Activated CD8-positive, alpha-beta memory T cell treated with anti-CD3 and anti-CD28 coated beads, Interleukin-2, amount 50 U/mL, for 48 hours (primary cell): ENCODE data around the gene MLST8.

Experiments
- DNase-seq: peaks from one replicate; pipeline ENCODE4 v3.0.0-alpha.2; 2020

The MLST8 gene

GRCh38 chr16:2205104-2205966, at the start of gene MLST8:
TSS of gene MLST8 (plus strand) at chr16:2205454. CDS start at chr16:2206086, 632 bp downstream.
- DNase-seq: peak; percentile 95

DNA sequence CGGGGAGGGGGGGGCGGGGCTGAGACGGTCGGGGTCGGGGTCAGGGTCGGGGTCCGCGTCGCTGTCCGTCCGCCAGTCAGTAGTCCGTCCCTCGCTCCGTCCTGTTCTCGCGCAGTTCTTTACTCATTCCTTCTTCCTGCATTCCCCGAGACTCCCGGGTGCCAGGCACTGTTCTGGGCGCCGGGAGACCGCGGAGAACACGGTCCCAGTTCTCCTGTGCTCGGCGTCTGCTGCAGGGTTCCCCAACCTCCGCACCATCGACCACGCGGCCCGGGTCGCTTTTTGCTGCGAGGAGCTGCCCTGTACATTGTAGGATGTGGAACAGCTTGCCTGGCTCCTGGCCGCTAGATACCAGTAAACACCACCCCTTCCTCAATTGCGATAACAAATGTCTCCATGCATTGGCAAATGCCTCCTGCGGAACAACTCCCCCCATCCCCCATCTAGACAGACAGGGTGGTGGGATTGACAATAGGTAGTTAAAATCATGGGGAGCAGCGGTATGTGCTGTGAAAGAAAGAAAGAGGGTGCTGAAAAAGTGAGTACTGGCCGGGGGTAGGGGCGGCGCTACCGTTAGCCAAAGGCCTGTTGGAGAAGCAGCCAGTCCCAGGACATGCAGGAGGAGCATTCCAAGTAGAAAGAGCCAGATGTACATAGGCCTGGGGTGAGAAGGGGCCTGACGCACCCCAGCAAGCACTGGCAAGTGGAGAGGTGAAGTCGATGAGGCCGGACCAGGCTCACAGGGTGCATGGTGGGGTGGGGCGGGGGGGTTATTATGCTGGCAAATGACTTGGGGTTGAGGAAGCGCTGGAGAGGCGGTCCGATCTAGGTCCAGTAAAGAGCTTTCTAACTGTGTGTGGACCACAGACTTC, 49.0 kb upstream of the MLST8 start:
- DNase-seq: no peak

DNA sequence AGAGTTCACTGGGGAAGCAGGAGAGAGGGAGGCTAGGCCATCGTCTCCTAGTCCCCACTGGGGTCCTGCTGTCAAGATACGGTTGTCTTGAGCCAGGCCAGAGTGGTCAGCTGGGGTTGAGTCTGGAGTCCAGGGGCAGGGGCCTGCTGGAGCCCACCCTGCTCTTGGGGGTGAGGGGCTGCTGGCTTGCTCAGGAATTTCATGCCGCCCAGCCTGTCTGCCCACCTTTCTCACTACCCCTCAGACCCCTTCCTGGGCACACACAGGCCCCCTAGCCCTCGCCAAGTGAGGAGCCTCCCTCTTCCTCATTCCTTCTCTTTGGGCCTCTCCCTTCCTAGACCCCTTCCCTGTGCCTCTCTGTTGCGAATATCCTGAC, 48.4 kb upstream of the MLST8 start:
- DNase-seq: no peak

- DNase-seq: no peak
These were observed 47.6 kb upstream of the MLST8 start for GRCh38 chr16:2157480-2158261.

GRCh38 chr16:2158262-2158638, 47.0 kb upstream of the MLST8 start:
- DNase-seq: no peak

- no peak for DNase-seq
These were observed 45.9 kb upstream of the MLST8 start for GRCh38 chr16:2159175-2159838.

DNA sequence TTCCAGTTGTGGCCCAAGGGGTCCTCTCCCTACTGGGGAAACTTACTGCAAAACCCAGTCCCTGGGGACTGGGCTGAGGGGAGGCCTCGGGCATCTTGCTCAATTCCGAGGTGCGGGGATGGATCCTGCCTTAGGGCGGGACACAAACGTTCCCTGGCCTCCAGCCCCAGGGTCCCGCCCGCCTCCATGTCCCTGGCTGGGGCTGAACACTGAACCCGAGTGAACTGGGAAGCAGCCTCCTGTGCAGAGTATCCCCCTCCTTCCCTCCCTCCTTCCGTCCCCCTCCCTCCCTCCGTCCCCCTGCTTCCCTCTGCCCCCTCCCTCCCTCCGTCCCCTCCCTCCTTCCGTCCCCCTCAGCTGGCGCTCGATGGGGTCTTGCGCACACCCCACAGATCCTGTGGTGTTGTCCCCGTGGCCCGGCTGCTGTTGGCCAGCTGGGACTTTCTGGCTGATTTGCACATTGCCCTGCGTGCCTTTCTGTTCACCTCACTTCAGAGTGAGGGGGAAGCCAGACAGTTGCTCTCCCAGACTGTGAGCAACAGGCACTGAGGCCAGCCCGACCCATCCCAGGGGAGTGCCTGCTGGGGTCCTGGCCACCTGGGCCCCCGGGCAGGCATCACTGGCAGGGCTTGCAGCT, 44.2 kb upstream of the MLST8 start:
- no peak for DNase-seq

GRCh38 chr16:2161911-2162310, 43.3 kb upstream of the MLST8 start:
- DNase-seq: no peak

- no peak for DNase-seq
These were observed 42.6 kb upstream of the MLST8 start for GRCh38 chr16:2162676-2163118.

DNA sequence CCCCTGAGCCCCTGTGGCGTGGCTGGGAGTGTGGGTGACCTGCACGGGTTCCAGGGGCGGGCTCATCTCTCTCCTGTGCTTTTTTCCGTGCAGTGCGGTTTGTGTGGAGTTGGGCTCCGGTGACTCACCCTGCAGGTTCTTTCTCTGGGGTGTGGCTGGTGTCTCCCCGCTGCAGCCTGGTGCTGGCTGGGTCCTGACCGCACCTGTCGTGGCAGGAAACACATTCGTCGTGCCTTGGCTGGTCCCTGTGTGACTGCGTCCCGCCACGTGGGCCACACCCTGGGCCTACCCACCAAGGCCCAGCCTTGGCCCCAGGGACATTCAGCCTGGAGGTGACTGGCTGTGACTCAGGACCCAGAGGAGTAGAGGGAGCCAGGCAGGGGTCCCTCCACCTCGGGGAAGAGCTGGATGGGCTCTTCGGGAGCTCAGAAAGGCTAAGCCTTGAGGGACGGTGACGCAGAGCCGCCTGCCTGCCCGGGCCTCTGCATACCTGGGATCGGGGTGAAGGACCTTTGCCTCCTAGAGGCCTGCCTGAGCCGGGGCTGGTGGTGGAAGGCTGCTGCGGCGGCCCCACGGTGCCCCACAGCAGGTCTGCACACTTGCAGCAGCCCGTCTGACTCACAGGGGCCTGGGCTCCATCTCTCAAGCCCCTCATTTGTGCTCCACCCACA, 41.9 kb upstream of the MLST8 start:
- no peak for DNase-seq

DNA sequence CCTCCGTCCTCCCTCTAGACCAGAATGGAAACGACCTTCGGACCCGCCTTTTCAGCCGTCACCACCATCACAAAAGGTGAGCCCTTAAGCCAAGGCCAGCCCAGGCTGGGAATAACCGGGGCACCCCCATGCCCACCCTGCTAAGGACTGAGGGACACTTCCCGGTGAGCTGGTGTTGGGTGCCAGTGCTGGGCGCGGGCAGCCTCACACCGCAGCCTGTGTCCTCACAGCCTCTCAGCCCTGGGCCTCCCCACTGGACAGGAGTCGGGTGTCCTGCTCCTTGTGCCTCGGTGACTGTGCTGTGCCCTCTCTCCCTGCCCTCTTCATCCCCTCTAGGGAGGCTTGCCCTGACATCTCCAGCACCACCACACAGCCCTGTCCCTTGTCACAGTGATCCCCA, 39.4 kb upstream of the MLST8 start:
- DNase-seq: no peak

- DNase-seq: no peak
These were observed 38.8 kb upstream of the MLST8 start for GRCh38 chr16:2166263-2167067.

DNA sequence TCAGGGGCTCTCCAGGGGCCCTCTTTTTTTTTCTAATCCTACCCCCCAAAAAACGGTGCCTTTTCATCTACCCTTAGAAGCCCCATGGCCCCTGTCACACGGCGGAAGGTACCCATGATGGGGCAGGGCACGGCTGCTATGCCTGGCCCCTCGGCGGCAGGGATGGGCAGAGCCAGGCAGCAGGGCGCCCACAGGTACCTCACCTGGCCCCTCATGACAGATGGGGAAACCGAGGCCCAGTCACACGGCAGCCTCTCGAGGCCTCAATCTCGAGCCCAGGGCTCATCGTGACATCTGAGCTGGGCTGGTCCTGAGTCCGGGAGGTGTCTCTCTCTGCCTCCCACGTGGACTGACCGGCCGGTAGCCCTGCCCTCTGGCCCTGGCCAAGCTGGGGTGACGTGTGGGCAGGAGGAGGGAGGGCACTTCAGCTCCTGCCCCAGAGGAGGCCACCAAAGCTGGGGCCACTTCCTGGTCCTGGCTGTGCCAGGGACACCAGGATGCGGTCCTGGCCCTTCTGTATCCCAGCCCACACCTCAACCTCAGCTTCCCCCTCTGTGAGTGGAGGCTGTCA, 38.1 kb upstream of the MLST8 start:
- no peak for DNase-seq

DNA sequence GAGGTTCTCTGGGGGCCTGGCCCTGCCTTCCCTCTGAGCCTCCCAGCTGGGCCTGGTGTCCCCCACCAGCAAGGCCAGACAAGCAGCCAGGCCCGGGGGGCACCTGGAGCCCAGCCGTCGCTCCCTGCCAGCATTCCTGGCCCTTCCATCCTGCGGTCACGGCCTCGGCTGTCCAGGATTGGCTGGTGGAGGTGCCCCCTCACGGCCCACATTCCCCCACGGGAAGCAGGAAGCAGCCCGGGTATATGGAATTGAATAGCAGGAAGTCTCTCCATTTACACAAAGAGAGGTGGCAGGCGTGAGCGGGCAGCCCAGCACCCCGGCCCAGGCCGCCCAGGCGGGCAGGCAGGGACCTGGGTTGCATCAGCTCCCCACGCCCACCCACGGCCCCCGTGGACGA, 35.2 kb upstream of the MLST8 start:
- no peak for DNase-seq

DNA sequence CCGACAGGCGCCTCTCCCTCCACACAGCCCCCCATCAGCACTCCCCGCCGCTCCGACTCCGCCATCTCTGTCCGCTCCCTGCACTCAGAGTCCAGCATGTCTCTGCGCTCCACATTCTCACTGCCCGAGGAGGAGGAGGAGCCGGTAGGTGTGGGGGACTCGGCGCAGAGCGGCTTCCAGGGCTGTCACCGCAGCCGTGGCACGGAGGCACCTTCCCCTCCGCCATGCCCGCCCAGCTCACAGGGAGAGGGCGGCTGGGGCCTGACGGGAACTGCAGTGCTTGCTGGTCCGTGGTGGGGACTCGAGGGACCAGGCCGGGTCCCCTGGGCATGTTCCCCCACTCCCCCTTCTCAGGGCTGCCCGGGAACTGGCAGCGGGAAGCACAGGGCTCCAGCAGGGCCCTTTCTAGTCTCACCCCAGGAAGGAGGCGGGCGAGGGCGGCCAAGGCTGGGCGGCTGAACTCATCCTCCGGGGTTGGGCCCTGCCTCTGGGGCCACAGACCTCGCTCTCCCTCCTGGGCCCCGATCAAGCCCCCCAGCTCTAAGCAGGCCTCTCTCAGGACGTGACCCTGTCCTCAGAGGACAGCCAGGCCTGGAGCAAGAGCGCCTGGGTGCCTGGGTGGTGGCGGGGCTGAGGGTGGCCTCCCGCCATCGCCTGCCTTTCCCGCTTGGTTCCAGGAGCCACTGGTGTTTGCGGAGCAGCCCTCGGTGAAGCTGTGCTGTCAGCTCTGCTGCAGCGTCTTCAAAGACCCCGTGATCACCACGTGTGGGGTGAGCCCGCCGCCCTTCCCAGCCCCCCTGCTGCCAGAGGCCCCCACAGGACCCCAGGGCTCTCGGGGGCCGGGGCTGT, 34.4 kb upstream of the MLST8 start:
- no peak for DNase-seq

- DNase-seq: no peak
These were observed 33.6 kb upstream of the MLST8 start for GRCh38 chr16:2171601-2172178.

DNA sequence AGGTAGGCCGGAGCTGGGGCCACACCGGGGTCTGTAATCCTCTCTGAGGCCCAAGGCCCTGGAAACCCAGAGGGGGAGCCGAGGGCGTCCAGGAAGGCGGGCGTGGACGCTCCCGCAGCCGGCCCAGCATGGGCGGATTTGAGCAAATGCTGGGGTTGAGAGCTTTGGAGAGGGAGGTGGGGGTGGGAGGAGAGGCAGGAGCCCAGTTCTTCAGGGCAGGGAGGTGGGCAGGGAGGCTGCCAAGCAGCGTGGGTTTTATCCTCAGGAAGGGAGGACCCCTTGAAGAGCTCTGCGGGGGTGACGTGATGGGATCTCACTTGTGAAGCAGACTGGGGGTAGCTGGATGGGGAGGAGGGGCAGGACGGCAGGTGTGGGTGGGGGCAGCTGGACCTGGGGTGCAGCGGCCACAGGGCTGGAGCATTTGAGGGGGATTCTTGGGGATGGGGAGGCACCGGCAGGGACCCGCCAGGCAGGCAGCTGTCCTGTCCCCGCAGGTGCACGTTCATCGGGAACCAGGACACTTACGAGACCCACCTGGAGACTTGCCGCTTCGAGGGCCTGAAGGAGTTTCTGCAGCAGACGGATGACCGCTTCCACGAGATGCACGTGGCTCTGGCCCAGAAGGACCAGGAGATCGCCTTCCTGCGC, 32.4 kb upstream of the MLST8 start:
- no peak for DNase-seq

- DNase-seq: no peak
These were observed 31.9 kb upstream of the MLST8 start for GRCh38 chr16:2173366-2173765.
